HG02763 (cell line): ENCODE measurements around the gene SLC18A2.

Experiments
- ATAC-seq: cut with Tn5 transposase; IDR thresholded peaks from one replicate; pipeline ENCODE4 v1.9.1; 2021; ENCODE audit warnings: mild to moderate bottlenecking, moderate library complexity; ENCODE audit not compliant: unreplicated experiment

Gene SLC18A2

DNA sequence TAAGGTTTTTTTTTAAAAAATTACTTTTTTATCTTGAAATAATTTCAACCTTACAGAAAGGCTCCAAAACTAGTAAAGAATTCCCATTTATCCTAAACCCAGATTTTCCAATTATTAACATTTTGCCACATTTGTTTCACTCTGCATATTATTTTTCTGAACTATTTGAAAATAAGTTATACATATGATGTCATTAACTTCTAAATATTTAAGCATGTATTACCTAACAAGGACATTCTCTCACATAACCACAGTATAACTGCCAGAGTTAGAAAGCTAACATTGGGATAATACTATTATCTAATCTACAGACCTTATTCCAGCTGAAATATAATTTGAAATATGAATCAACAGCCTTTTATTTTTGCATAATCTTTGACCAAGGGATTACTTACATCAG lies 65.8 kb downstream of the SLC18A2 start:
- ATAC-seq = no peak

DNA sequence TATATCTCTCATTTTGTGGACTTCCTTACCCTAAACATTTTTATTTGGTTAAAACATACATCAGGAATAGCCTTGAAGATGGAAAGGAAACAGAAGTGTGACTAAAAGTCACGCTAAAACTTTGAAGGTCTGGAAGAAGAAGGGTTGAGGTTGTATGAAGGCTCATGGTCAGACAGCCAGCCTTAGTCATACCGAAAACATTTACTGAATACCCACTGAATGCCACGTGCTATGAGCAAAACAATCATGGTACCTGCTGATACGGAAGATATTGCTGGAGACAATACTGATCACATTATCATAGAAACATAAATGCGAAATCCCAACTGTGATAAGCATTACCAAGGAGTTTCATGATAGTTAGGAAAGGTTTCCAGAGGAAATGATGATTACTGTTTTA lies 70.3 kb downstream of the SLC18A2 start:
- no peak for ATAC-seq

- ATAC-seq = no peak
These were observed 71.5 kb downstream of the SLC18A2 start for GRCh38 chr10:117312430-117312829.

GRCh38 chr10:117313641-117314040 lies 72.7 kb downstream of the SLC18A2 start:
- no peak for ATAC-seq

DNA sequence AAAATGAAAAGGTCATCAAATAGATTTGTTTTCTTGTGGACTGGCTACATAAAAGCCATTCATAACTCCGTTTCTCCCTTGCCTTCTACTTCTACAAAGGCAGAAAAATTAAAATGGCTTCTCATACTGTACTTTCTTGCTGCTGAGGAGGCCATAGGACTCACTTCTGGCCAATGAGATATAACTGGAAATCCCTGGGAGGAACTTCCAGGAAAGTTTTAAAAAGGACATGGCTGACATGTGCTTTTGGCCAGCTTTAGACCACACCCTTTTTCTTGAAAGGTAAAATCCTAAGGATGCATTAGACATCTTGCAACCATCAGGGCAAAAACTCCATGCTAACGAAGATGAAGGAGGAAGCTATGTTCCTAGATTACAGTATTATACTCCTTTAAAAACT lies 75.8 kb downstream of the SLC18A2 start:
- no peak for ATAC-seq

GRCh38 chr10:117318909-117319308 lies 78.0 kb downstream of the SLC18A2 start:
- ATAC-seq = no peak

DNA sequence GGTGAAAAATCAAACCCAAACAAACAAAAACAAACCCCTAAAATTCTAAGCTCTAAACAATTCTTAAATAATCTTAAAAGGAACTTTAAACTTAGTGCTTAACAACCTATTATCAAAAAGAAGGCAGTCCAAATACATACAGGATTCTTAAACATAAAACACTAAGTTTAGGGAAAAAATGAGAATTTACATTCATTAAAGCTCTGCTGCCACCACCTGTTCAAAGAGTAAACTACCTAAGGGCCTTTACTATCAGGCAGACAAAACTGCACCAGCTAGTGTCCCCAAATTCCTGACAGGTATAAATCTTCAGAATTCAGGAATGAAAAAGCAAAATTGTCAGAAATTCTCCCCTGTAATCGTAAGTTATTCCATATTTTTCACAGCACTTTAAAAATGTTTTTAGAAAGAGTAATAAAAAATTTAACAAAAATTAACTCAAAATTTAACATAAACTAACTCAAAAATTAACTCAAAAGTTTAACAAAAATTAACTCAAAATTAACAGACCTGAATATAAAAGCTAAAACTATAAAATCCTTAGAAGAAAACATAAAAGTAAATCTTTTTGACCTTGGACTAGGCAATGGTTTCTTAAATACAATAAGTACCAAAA lies 79.2 kb downstream of the SLC18A2 start:
- ATAC-seq = no peak

GRCh38 chr10:117322260-117322659 lies 81.3 kb downstream of the SLC18A2 start:
- ATAC-seq = no peak

- ATAC-seq = no peak
These were observed 83.5 kb downstream of the SLC18A2 start for GRCh38 chr10:117324367-117324766.

GRCh38 chr10:117327262-117327661 lies 86.3 kb downstream of the SLC18A2 start:
- ATAC-seq = no peak
